Measurements from ENCODE around the gene KSR1.

The KSR1 gene

DNA sequence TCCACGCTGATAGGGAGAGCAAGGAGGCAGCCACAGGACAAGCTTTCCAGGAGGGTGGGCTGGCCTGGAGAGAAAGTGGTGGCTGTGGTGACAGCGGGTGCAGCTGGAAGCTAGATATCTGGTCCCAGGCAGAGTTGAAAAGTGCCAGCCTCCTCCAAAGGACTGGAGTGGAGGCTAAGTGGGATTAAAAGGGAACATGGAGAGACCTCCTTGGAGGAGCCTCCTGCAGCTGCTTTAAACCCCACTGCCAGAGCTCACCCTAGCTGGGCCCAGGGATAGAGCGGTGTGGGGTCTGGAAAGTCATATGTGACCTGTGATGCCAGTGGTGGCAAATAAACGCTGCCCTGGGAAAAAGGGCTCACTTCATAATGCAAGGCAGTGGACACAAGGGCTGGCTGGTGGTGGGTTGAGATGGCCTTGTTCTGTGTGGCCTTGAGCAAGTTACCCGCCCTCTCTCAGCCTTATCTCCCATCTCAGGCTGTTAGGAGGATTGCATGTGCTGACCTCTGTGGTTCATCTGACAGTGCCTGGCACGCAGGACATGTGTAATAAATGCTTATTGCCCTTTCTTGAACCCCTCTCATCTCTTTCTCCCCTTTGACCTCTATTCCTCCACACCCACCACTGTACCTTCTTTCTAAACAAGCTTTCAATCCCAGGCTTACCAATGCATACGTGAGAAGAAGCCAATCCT is 113.8 kb downstream of the KSR1 start:
- DNase-seq (ENCODE audit: low read depth) = no peak

DNA sequence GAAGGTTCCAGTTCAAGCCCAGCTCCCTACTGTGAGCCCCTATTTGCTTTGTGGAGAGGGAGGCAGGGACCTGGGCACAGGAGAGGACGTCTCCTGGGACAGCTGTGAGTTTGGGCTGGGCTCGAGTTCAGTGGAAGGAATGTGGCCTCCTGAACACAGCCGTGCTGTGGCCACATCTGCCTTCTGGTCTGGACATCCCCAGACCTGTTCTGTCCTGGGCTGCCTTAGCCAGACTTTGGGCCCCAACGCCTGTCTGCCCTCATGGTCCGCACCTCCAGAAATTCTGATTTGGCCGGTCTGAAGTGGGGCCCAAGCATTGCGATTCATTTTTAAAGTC is 114.3 kb downstream of the KSR1 start:
- DNase-seq (ENCODE audit: low read depth) = no peak

DNA sequence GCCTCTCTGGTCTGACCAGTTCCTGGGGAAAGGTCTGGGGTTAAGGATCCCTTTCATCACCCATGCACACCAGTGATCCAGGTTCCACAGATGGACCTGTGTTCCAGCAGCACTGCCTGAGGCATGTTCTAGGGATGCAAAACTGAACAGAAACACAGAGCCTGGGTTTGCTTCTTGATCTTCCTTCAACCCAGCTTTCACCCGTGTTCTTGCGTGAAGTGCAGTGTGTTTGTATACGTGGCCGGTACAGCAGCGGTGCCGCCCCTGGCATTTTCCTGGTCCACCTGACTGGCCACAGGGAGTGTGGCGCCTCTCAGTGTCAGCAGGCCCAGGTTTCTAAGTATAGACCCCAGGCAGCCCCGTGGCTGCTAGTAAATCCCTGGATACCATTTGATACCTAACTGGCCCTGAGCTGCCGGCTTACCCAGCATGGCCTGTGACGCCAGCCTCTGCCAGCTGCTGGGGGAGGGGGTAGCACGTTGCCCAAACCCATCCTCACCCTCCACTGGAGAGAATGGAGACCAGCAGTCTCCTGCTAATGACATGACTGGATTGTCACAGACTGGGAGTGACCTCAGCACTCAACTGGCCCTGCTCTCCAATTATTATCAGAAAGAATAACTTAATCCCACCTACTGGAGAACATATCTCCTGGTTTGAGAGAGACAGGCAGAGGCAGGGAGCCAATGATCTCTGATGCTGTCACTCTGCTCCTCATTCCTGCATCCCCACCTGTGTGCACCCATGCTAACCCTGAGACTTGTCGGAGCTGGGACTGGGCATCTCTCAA is 115.5 kb downstream of the KSR1 start:
- DNase-seq (ENCODE audit: low read depth) = no peak

DNA sequence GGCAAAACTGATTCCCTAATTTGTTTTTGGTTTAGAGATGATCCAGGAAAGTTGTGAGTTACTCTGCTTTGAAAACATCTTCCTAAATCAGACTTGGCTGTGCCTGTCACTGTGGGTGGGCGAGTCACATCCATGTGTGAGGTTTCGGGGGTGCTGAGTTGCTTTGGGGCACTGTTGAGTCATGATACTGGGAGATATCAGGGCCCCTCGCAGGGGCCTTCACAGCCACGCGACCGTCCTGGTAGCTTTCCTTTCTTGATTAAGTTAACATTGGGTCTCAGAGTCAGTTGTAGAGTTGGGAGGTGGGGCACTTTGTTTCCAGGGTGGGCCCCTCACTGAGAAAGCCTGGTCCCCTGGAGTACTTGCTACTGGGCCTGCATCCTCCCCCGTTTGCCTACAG is 116.4 kb downstream of the KSR1 start:
- no peak for DNase-seq (ENCODE audit: low read depth)

DNA sequence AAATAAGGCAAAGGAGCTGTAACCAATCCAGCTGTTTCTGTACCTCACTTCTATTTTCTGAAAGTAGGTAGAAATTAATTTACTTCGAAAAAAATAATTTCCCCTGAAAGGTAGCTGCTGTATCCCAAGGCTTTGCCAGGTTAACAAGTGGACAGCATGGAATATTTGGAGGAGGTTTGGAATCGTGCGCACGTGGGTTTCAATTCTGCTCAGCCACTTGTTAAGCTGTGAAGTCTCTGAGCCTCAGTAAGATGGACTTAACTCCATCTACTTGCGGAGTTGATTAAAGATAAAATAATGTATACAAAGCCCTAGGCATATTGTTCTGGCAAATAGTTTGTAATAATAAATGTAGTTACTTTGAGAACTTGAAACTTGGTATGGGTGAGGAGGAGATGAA is 117.3 kb downstream of the KSR1 start:
- no peak for DNase-seq (ENCODE audit: low read depth)

DNA sequence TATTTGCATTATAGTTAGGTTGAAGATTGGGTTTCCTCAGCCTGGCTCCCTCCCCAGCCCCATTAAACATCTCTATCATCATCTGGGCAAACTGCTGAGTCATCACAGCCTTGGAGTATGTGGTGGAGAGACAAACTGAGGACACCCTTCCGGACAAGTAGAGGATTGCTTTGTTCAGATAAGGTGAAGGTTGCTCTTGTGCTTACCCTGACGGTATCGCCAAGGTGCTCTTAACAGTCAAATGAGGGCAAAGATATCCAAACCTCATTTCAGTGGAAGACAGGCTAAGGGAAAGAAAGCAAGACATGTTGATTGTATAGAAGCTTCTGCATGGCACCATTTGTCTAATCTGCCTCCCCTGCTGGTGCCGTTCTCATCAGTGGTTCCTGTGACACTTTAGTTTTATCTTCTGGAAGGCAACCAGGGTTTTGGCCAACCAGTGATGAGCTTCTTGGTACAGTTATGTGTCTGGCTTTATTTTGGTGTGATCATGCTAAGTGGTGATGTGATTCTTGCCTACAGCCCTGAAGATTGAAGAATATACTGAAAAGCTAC is 117.8 kb downstream of the KSR1 start:
- DNase-seq (ENCODE audit: low read depth) = no peak

DNA sequence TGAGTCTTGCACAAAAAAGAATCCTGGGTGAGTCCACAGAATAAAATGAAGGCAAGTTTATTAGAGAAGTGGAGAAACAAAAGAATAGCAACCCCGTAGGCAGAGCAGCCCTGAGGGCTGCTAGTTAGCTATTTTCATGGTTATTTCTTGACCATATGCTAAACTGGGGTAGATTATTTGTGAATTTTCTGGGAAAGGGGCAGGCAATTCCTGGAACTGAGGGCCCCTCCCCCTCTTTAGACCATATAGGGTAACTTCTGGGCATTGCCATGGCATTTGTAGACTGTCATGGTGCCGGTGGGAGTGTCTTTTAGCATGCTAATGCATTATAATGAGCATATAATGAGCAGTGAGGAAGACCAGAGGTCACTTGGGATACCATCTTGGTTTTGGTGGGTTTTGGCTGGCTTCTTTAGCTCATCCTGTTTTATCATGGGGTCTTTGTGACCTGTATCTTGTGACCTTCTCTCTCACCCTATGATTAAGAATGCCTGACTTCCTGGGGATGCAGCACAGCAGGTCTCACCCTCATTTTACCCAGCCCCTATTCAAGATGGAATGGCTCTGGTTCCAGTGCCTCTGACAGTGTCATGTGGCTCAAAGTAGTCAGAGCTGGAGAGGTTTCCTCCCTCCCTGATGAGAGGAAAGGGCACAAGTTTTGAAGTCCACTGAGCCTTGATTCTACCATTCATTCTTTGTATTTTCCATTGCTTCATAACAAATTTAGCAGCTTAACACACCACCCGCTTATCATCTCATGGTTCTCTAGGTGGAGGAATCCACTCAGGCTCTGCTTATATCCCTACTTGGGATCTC is 119.1 kb downstream of the KSR1 start:
- DNase-seq (ENCODE audit: low read depth) = no peak

DNA sequence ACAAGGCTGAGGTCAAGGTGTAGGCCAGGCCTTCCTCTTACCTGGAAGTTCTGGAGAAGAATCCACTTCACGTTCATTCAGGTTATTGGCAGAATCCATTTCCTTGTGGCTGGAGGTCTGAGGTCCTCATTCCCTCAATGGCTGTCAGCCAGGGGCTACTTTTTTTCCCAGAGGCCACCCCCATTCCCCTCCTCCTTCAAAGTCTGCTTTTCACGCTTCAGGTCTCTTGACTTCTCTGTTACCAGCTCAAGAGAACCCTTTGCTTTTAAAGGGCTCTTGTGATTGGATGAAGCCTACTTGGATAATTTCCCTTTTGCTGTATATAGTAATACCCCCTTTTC is 119.6 kb downstream of the KSR1 start:
- DNase-seq (ENCODE audit: low read depth) = no peak

DNA sequence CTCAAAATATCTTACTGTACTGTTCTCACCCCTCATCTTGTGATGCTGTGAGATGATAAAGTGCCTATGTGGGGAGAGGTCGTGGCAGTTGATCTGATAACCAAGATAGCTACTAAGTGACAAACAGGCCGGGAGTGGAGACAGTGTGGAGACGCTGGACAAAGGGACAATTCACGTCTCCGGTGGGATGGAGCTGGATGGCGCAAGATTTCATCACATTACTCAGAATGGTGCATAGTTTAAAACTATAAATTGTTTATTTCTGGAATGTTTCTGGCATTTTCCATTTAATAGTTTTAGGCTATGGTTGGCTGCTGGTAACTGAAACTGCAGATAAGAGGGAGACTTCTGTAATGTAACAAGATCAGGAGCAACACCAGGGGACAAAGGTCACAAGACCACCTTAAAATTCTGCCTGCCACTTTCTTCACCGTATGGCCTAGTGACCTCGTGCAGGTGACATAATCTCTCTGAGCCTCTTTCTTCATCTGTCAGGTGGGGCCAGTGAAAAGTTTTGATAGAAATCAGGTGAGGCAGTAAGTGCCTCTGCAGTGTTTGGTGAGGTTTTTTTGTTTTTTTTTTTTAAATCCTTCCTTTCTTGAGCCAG is 120.3 kb downstream of the KSR1 start:
- DNase-seq (ENCODE audit: low read depth) = no peak

DNA sequence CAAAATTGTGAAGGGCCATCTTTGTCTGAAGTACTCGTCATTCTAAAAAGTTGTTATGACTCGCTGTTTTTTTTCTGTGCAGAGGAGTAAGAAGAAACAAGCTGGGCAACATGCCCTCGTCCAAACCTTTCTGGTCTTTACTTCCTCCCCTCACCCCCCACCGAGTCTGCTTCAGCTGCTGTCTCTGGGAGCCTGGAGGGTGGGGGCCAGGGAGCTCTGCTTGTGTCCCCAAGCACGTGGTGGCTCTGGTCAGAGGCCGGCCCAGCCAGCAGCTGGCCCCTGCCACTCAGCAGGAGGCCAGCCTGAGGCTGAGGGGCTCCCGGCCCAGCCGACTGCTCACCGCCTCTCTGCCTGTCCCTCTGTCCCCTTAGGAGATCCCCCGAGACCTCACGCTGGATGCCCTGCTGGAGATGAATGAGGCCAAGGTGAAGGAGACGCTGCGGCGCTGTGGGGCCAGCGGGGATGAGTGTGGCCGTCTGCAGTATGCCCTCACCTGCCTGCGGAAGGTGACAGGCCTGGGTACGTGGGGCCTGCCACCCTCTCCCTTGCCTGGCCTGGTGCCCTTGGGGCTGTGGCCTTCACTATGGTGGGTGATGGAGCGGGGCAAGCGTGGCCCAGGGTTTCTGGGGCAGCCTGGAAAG is 121.0 kb downstream of the KSR1 start:
- no peak for DNase-seq (ENCODE audit: low read depth)

DNA sequence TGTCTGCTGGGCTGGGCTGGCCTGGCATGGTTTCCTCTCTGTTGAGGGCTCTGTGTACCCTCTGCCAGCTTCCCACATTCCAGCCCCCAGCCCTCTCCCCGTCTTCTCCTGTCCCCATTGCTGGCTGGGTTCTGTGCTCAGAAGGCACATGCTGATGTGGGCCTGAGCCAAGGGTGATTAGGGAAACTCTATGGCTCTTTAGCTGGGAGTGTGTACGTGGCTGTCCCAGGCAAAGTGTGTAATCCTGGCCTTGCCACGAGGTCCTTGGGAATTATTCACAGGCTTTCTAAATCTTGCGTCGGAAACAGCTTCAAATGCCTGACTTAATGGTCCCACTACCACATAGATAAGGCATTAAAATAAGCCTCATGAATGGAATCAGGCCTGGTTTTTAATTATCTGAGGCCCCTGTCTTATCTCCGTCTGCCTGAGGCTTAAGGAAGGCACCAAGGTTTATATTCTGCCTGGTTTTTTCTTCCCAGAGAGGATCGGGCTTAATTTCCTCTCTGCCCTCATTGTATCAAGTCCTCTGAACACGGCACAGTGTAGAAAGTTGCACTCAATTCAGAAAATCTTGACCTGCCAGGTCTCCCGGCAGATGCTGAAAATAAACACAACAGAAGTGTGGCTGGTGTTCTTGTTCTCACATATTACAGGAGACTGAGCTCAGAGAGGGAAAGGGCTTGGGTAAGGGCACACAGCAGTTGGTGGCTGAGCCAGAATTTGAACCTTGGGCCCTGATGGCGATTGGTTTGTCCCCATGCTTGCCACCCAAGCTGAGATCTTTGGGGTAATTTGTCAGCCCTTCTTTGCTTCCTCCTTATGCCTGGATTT is 121.9 kb downstream of the KSR1 start:
- DNase-seq (ENCODE audit: low read depth) = no peak

DNA sequence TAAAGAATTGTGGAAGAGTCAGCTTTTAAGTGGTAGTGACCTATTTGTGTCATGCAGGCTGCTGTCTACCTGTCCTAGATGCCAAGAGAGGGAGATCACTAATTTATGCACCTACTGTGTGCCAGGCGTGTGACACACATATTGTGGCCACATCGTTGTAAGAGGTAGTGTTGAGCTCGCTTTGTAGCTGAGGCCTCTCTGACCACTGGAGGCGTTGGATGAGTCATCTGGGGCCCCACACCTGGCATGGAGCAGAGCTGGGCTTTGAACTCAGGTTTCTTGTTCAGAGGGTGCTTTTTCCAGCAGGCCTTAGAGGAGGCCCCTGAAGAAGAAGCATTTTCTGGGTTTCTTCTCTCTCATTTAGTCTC is 122.5 kb downstream of the KSR1 start:
- DNase-seq (ENCODE audit: low read depth) = no peak

DNA sequence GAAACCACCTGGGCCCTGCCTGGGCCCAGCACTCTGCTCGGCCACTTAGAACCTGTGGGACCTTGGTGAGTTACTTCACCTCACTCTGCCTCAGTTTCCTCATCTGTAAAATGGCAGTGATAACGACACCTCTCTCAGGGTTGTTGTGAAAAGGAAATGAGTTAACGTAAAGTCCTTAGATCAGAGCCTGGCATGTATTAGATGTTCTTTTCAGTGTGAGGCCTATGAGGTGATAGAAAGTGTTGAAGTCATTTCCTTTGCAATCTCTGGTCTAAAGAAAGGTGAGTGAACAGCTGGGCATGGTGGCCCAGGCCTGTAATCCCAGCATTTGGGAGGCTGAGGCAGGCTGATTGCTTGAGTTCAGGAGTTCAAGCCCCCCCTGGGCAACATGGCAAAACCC is 123.1 kb downstream of the KSR1 start:
- DNase-seq (ENCODE audit: low read depth) = no peak

DNA sequence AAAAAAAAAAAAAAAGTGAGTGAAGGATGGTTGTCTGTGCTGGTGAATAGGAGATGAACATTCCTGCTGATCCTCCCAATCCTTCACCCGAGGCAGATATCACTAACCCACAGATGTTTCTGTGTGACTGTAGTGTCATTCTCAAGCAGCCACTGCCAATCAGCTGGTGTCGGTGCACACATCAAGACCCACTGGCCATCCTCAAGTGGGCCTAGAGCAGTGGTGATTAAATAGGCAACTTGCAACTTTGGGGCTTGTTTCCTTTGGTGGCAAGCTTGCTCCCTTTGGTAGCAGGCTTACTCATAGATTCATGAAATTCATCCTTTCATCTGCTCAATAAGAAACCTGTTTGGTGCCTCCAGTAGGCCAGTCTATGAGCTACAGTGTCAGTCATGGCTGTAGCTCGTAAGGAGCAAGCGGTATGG is 123.7 kb downstream of the KSR1 start:
- DNase-seq (ENCODE audit: low read depth) = no peak

DNA sequence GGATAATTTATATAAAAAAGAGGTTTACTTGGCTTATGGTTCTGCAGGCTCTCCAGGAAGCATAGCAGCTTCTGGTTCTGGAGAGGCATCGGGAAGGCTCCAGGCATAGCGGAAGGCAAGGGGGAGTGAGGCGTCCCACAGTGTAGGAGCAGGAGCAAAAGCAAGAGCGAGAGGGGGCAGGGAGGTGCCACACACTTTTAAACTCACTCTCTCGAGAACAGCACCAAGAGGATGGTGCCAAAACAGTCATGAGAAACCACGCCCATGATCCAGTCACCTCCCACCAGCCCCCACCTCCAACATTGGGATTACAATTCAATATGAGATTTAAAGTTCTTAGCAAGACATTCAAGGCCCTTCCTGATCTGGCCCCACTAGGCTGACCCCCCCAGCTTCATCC is 124.8 kb downstream of the KSR1 start:
- no peak for DNase-seq (ENCODE audit: low read depth)

DNA sequence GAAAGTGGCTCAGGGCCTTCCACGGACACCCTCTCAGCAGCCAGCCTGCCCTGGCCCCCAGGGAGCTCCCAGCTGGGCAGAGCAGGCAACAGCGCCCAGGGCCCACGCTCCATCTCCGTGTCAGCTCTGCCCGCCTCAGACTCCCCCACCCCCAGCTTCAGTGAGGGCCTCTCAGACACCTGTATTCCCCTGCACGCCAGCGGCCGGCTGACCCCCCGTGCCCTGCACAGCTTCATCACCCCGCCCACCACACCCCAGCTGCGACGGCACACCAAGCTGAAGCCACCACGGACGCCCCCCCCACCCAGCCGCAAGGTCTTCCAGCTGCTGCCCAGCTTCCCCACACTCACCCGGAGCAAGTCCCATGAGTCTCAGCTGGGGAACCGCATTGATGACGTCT is 126.4 kb downstream of the KSR1 start:
- DNase-seq (ENCODE audit: low read depth) = no peak

DNA sequence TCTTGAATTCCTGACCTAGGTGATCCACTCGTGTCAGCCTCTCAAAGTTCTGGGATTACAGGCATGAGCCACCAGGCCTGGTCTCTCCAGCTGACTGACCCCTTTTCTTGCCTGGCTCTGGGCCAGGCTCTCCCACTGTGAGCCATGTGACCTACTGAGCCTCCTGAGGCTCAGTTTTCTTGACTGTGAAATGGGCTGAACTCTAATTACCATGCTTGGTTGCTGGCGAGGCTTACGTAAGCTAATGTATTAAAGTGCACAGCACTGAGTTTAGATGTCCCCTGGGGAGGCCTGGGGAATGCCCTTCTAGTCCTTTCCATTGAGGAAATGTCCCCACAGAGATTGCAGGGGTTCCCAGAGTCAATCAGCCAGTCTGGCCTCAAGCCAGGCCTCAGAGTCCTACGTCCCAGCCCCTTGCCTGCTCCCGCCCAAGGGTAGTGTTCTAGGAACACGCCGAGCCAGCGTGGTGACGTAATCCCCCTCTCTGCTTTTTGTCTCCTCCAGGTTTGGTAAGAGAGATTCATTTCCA is 129.0 kb downstream of the KSR1 start:
- DNase-seq (ENCODE audit: low read depth) = no peak

DNA sequence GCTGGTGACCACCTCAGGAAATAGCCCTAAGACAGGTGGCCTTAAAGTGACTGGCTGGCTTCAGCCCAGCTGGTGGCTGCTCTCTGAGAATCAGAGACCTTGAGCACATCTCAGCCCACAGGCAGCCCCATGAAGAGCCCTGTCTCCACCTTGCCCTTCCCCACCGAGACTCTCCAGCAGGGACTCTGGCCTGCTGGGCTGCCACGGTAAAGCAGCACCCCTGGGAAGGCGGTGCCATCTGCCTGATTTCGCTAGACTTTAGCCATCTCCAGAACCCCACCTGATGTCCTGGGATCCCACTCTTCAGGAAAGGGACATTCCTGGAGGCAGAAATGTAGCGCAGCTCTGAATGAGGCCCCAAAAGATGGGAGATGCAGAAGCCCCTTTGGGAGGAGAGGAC is 129.5 kb downstream of the KSR1 start:
- no peak for DNase-seq (ENCODE audit: low read depth)

DNA sequence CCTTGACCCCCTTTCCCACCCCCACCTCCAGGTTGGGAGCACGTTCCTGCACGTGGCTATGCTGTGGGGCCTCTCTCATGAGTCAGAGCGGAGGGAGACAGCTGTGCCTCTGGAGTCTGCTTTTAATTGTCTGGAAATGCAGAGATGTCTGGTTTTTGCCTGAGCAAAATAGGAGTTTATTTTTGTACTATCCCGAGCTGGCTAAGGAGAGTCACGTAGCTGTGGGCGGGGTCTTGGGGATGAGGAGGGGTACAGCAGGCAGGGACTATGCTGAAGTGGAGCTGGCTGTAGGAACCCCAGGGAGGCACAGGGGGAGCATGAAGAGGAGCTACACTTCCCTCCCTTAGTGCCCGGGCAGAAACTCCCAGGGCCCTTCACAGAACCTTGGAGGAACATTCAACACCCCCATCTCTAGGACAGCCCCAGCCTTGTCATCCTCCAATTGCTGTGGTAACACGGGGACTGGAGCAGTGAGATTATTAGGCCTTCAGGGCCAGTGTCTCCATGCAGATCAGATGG is 130.0 kb downstream of the KSR1 start:
- no peak for DNase-seq (ENCODE audit: low read depth)

DNA sequence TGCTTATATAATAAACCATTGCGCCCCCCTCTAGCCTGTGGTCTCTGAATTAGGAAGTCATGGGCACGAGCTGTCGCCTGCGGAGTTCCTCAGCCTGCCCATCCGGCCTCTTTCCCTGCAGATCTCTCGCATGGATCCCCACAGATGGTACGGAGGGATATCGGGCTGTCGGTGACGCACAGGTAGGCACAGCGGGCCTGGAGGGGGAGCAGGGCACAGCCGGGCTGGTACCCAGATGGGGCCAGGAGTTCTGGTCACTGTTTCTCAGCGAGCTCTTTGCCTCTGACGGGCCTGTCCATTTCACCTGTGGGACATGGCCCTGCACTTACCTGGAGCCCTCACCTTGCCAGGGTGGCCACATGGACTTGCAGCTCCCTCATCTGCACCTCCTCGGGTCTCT is 132.1 kb downstream of the KSR1 start:
- DNase-seq (ENCODE audit: low read depth) = no peak

DNA sequence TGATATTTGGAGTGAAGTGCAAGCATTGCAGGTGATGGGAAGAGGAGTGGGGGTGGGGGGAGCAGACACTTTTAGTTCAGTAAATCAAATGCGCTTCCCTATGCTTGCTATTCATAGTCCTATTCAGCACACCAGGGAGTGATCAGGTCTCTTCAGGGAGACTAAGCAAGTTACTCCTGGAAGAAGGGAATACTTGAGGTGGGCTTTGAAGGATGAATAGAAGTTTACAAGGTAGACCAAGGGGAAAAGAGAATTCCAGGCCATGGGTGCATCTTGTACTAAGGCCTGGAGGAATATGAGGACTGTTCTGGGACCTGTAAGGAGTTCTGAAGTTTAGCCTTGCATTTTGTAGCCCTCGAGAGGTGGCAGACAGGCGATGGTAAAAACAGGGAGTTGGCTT is 134.6 kb downstream of the KSR1 start:
- DNase-seq (ENCODE audit: low read depth) = no peak
